OCI-LY3 (cell line): Measurements from ENCODE around the gene APBA3.

ENCODE experiments used
- H2AFZ ChIP-seq: fragments of 200-600, 300-600 bp; shearing (Covaris generic); 2 replicates; pipeline ENCODE4 v1.6.0; 2014; ENCODE audit warnings: antibody characterized with exemption, low read depth, low read length
- H3K27ac ChIP-seq: fragments of 200-600, 300-600 bp; sonication (generic); 2 replicates; pipeline ENCODE4 v1.5.1; 2014; ENCODE audit warnings: mild to moderate bottlenecking, low read length, moderate library complexity, mixed read lengths
- H3K27me3 ChIP-seq: fragments of 200-600, 300-600 bp; sonication (generic); 2 replicates; pipeline ENCODE4 v1.6.1; 2014; ENCODE audit warnings: low read depth, low read length, mixed read lengths
- H3K36me3 ChIP-seq: fragments of 200-600, 300-600 bp; sonication (generic); replicated peaks from 2 replicates; pipeline ENCODE3; 2014; ENCODE audit warnings: low read depth, low read length, mixed read lengths
- H3K4me1 ChIP-seq: fragments of 300-600, 200-600 bp; sonication (generic); 2 replicates; pipeline ENCODE4 v1.6.1; 2014; ENCODE audit warnings: low read length, mixed read lengths
- H3K4me2 ChIP-seq: fragments of 200-600, 300-600 bp; sonication (generic); 2 replicates; pipeline ENCODE4 v1.6.1; 2014; ENCODE audit warnings: low read length, mixed read lengths
- H3K4me3 ChIP-seq: fragments of 300-600, 200-600 bp; sonication (generic); 2 replicates; pipeline ENCODE4 v1.5.1; 2014; ENCODE audit warnings: antibody characterized with exemption, mild to moderate bottlenecking, low read length, moderate library complexity
- H3K79me2 ChIP-seq: fragments of 300-600, 200-600 bp; shearing (Covaris generic); 2 replicates; pipeline ENCODE4 v1.6.1; 2014; ENCODE audit warnings: mild to moderate bottlenecking, low read length, mixed read lengths
- H3K9ac ChIP-seq: fragments of 300-600, 200-600 bp; shearing (Covaris generic); 2 replicates; pipeline ENCODE4 v1.6.0; 2014; ENCODE audit warnings: mild to moderate bottlenecking, low read length, moderate library complexity
- H3K9me3 ChIP-seq: fragments of 200-600, 300-600 bp; shearing (Covaris generic); 2 replicates; pipeline ENCODE4 v1.6.1; 2014; ENCODE audit warnings: low read length, mixed read lengths; ENCODE audit not compliant: insufficient read depth
- H4K20me1 ChIP-seq: fragments of 200-600, 300-600 bp; sonication (generic); 2 replicates; pipeline ENCODE4 v1.6.1; 2016; ENCODE audit warnings: low read length, mixed read lengths; ENCODE audit not compliant: insufficient read depth
- EZH2phosphoT487 ChIP-seq: fragments of 200-600 bp; shearing (Covaris generic); IDR thresholded peaks from 2 replicates; pipeline ENCODE4 v1.6.1; 2018; ENCODE audit warnings: antibody characterized with exemption, mixed run types, low read depth
- TF ChIP-seq, protein P1 (sequence below): fragments of 200-600, 300-600 bp; sonication (generic); IDR thresholded peaks from 2 replicates; pipeline ENCODE4 v1.5.1; 2014; ENCODE audit warnings: antibody characterized with exemption, low read length, low read depth

The APBA3 gene, protein sequence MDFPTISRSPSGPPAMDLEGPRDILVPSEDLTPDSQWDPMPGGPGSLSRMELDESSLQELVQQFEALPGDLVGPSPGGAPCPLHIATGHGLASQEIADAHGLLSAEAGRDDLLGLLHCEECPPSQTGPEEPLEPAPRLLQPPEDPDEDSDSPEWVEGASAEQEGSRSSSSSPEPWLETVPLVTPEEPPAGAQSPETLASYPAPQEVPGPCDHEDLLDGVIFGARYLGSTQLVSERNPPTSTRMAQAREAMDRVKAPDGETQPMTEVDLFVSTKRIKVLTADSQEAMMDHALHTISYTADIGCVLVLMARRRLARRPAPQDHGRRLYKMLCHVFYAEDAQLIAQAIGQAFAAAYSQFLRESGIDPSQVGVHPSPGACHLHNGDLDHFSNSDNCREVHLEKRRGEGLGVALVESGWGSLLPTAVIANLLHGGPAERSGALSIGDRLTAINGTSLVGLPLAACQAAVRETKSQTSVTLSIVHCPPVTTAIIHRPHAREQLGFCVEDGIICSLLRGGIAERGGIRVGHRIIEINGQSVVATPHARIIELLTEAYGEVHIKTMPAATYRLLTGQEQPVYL

DNA sequence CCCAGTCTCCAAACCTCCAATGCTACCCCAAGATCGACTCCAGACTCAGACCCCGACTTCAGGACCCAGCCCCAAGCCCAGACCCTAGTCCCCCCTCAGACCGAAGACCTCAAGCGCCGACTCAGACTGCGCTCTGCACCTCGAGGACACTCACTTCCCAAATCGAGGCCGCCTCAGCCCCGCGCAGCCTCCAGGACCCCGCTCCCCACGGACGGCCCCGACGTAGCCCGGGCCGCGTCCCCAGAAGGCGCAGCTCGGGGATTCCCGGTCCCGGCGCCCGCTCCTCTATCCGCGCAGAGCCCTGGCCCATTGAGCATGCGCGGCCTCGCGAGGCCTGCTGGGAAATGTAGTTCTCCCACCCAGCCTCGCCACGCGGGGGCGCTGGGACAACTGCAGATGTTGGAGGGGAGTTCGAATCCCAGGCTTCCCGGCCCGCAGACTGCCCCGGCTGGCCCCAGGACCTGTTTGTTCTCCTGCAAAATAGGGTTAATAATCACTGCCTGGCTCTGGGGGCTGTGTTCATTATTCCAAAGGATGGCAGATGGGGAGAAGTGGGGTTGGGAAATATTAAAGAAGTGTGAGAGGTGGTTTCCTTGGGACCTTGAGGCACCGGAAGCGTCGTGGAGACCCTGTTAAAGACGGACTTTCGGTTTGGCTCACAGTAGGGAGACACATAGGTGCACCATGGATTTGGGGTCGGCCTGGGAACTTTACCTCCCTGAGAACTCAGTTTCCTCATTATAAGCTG is at the start of gene APBA3:
APBA3 (minus strand) TSS at position 311 of the 748 bp plus-strand sequence. CDS start 1,428 bp downstream, outside the sequence.
- H3K27ac ChIP-seq, result peak within 1 kb of the TSS; percentile 91
- peak within 1 kb of the TSS; percentile 97 for H3K9ac ChIP-seq
- TF ChIP-seq, protein P1, sequence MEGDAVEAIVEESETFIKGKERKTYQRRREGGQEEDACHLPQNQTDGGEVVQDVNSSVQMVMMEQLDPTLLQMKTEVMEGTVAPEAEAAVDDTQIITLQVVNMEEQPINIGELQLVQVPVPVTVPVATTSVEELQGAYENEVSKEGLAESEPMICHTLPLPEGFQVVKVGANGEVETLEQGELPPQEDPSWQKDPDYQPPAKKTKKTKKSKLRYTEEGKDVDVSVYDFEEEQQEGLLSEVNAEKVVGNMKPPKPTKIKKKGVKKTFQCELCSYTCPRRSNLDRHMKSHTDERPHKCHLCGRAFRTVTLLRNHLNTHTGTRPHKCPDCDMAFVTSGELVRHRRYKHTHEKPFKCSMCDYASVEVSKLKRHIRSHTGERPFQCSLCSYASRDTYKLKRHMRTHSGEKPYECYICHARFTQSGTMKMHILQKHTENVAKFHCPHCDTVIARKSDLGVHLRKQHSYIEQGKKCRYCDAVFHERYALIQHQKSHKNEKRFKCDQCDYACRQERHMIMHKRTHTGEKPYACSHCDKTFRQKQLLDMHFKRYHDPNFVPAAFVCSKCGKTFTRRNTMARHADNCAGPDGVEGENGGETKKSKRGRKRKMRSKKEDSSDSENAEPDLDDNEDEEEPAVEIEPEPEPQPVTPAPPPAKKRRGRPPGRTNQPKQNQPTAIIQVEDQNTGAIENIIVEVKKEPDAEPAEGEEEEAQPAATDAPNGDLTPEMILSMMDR, result peak; percentile 88
- no peak for TF ChIP-seq EZH2phosphoT487
- peak within 1 kb of the TSS; percentile 84 for H3K4me2 ChIP-seq
- no peaks in the 10 kb centered on the region for H3K9me3 ChIP-seq
- peak within 1 kb of the TSS; percentile 85 for H2AFZ ChIP-seq
- H4K20me1 ChIP-seq, result no peaks in the 10 kb centered on the region
- peaks cover 7% of the 10 kb centered on the region for H3K4me1 ChIP-seq
- H3K4me3 ChIP-seq, result peak within 1 kb of the TSS; percentile 96
- H3K36me3 ChIP-seq, result peaks cover 13% of the 10 kb centered on the region
- peaks cover 37% of the 10 kb centered on the region for H3K79me2 ChIP-seq
- no peaks in the 10 kb centered on the region for H3K27me3 ChIP-seq

DNA sequence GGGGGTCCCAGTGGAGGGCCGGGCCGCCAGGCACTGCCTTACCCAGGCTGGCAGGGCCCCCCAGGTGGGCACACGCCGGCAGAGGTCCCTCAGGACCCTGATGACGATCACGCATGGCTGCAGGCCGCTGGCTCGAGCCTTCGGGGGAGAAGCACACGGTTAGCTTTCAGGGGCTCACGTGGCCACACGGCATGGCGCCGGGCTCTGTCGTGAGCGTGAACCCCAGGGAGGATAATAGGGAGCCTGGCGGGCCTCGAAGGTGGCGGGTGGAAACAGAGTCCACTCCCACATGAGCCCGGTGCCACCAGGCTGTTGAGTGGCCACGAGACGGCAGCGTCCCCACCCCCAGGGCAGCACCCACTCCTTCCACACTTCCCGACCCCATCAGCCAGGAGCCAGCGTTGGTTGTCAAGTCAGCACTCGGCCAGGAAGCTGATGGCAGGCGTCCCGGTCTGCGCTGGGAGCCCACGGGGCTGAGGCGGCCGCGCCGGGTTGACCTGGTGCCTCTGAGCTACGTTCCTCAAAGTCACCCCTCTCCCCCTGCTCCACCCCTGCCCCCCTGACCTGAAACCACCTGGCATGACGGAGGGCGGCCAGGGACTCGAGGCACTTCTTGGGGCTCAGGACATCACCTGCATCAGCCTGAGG is 49.3 kb upstream of the APBA3 start:
- TF ChIP-seq EZH2phosphoT487, result no peak
- TF ChIP-seq, protein P1, result no peak
- Histone ChIP-seq H3K36me3 (no peaks in the 10 kb centered on the region), H3K4me1 (peaks cover 21% of the 10 kb centered on the region), H3K27ac (peak overlapping the region; percentile 35; the same call in 1 of the 2 replicates), H3K9ac (peak overlapping the region; percentile 40; the same call in 1 of the 2 replicates), H3K9me3 (no peaks in the 10 kb centered on the region; the same call in 1 of the 2 replicates), H3K4me3 (peak overlapping the region; percentile 45), H3K79me2 (no peaks in the 10 kb centered on the region), H2AFZ (peak overlapping the region; percentile 30; the same call in 1 of the 2 replicates), H4K20me1 (no peaks in the 10 kb centered on the region), H3K4me2 (peak overlapping the region; percentile 75), H3K27me3 (no peaks in the 10 kb centered on the region; the same call in 1 of the 2 replicates)

DNA sequence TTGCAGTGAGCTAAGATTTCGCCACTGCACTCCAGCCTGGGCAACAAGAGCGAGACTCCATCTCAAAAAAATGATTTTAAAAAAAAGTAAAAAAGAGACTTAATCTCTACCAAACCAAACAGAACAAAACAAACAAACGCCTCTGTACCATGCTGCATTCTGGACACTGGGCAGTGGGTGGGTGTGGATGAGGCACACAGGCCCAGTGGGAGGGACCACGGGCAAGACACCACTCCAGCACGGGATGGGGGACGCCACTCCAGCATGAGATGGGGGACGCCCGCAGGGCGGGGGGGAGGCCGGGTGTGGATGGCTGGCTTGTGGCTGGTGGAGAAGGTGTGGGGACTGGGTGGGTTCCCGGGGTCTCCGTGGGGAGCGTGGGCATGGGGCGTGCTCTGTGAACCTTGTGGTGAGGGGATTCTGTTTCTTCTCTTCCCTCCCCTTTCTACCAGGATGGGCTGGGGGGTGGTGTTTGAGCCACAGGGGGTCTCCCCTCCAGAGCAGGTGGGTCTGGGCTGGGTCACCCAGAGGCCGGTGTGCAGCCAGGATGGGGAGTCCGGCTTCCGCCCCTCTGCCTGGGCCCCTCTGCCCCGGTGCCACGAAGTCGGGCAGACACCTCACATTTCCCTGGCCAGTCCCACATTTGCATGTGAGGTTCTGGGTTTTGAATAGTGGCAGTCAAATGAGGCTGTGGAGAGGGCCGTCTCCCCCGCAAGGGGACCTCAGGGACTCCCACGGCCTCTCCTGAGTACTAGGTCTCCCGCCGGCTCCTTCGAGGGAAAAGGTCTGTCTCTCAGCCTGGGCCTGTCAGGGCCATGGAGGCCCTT is 48.6 kb upstream of the APBA3 start:
- Histone ChIP-seq H3K4me2 (peak overlapping the region; percentile 75), H3K36me3 (no peaks in the 10 kb centered on the region), H3K4me3 (peak overlapping the region; percentile 45), H4K20me1 (no peaks in the 10 kb centered on the region), H2AFZ (peak overlapping the region; percentile 30; the same call in 1 of the 2 replicates), H3K9me3 (no peaks in the 10 kb centered on the region; the same call in 1 of the 2 replicates), H3K79me2 (no peaks in the 10 kb centered on the region), H3K4me1 (peaks cover 21% of the 10 kb centered on the region), H3K9ac (peak overlapping the region; percentile 40; the same call in 1 of the 2 replicates), H3K27ac (peak overlapping the region; percentile 35; the same call in 1 of the 2 replicates), H3K27me3 (no peaks in the 10 kb centered on the region; the same call in 1 of the 2 replicates)
- TF ChIP-seq, protein P1, result no peak
- no peak for TF ChIP-seq EZH2phosphoT487
